Muscle layer of colon (tissue), 2 donors: ENCODE data around the gene MED15.

Experiments used
- H3K27ac ChIP-seq: one replicate; pipeline ENCODE4 v1.7.0; 2013; ENCODE audit warnings: low read depth, mild to moderate bottlenecking, low read length, moderate library complexity
- H3K27me3 ChIP-seq, 2 donors: one replicate each; pipeline ENCODE4 v1.7.0; 2013; ENCODE audit warnings: low read length in 2 of 2, mild to moderate bottlenecking in 2 of 2; ENCODE audit not compliant: insufficient read depth in 2 of 2, control insufficient read depth in 1 of 2
- H3K36me3 ChIP-seq: one replicate; pipeline ENCODE4 v1.7.0; 2013; ENCODE audit warnings: mild to moderate bottlenecking, low read length; ENCODE audit not compliant: insufficient read depth
- H3K4me1 ChIP-seq: one replicate; pipeline ENCODE4 v1.7.0; 2013; ENCODE audit warnings: mild to moderate bottlenecking, low read length; ENCODE audit not compliant: insufficient read depth
- H3K4me3 ChIP-seq, 2 donors: one replicate each; pipeline ENCODE4 v1.7.0; 2013; ENCODE audit warnings: low read length in 2 of 2, low read depth in 1 of 2, mild to moderate bottlenecking in 1 of 2, moderate library complexity in 1 of 2
- H3K9ac ChIP-seq: one replicate; pipeline ENCODE4 v1.7.0; 2013; ENCODE audit warnings: low read length
- H3K9me3 ChIP-seq: one replicate; pipeline ENCODE4 v1.7.0; 2013; ENCODE audit warnings: mild to moderate bottlenecking, low read length
- donor health status: abdominal sarcoma.
- donor health status: Adenocarcinoma of cecum.

Gene MED15

DNA sequence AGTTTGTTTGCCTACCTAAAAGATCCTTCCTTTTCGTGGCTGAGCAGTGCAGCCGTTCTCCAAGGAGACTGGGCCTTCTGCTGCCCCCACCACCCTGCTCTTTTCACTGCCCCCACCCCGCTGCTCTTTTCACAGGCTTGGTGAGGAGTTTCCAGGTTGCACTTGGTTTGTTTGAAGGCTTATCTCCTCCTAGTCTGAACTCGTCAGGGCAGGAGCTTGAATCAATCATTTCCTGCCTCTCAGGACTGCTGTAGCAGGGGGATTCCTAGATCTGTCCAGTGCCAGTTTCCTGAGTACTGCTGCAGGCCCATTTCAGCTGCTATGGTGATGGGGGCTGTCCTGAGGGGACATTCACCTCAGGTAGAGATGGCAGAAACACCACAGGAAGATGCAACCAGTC, 10.0 kb downstream of the MED15 start:
- Histone ChIP-seq H3K36me3 (peaks cover 10% of the 10 kb centered on the region), H3K9ac (no peak overlapping the region), H3K4me3 (no peak overlapping the region), H3K4me1 (peaks cover 16% of the 10 kb centered on the region), H3K27ac (no peak overlapping the region), H3K9me3 (no peaks in the 10 kb centered on the region), H3K27me3 (no peaks in the 10 kb centered on the region)

DNA sequence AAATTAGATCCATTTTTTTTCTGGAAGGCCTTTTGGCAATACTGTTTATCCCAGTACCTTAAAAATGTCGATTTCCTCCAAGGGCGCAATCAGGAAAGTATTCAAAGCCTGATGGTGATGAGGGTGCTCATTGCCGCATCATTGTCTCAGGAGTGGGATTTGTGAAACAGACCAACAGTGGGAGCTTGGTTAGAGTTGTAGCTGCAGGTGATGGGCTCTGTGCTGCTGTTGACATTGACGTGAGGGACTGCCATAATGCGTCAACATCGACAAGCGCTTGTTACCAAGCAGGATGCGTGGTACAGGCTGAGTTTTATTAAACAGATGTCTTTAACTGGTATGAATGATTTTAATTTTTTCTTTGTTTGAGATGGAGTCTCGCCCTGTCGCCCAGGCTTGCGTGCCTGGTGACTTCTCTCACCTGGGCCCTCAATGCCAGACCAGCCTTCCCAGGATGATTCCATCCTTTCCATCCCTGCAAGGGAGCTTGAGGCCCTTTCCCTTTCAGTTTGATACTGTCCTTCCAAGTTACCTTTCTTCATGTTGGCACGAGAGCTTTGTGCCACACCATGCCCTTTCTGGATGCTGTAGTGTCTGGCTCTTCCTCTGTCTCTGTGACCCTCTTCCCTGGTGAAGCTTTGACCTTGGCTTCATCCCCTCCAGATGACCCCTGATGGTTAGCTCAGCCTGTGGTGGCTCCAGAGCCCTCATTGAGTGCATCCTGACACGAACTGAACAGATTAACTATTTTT, 10.6 kb downstream of the MED15 start:
- Histone ChIP-seq H3K27ac (no peak overlapping the region), H3K9me3 (no peaks in the 10 kb centered on the region), H3K27me3 (no peaks in the 10 kb centered on the region), H3K36me3 (peaks cover 10% of the 10 kb centered on the region), H3K4me3 (no peak overlapping the region), H3K4me1 (peaks cover 22% of the 10 kb centered on the region), H3K9ac (no peak overlapping the region)

DNA sequence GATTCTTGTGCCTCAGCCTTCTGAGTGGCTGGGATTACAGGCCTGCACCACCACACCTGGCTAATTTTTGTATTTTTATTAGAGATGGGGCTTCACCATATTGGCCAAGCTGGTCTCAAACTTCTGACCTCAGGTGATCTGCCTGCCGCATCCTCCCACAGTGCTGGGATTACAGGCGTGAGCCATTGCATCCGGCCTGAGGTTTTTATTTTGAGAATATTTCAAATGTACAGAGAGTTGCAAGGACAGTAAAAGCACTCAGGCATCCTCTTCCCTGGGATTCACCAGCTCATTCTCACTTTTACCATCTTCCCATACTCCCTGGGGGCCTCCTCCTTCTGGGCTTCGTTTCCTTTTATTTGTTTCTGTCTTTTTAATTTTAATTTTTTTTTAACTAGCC, 12.1 kb downstream of the MED15 start:
- Histone ChIP-seq H3K9me3 (no peaks in the 10 kb centered on the region), H3K4me1 (peaks cover 34% of the 10 kb centered on the region), H3K9ac (no peak overlapping the region), H3K27ac (no peak overlapping the region), H3K36me3 (peaks cover 10% of the 10 kb centered on the region), H3K27me3 (no peaks in the 10 kb centered on the region), H3K4me3 (no peak overlapping the region)

DNA sequence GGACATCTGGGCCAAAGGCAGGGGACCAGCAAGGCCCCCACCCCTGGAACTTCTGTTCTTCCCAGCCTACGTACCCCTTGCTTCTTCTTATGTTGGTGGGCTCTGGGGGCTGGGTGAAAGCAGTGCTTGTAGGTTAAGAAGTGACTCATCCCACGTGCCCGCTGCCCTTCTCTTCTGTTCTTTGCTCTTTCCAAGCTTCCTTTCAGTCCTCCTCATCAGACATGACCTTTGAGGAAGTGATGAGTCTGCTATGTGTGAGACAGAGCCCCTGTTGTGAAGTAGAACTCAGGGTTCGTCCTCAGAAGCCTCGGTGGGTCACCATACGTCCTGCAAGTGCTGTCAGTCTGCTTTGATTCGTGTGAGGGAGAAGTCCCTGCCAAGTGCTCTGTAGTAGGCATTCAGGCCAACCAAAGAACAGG, 12.7 kb downstream of the MED15 start:
- Histone ChIP-seq H3K4me3 (no peak overlapping the region), H3K9ac (no peak overlapping the region), H3K27me3 (no peaks in the 10 kb centered on the region), H3K9me3 (no peaks in the 10 kb centered on the region), H3K36me3 (peaks cover 10% of the 10 kb centered on the region), H3K27ac (no peak overlapping the region), H3K4me1 (peaks cover 29% of the 10 kb centered on the region)

DNA sequence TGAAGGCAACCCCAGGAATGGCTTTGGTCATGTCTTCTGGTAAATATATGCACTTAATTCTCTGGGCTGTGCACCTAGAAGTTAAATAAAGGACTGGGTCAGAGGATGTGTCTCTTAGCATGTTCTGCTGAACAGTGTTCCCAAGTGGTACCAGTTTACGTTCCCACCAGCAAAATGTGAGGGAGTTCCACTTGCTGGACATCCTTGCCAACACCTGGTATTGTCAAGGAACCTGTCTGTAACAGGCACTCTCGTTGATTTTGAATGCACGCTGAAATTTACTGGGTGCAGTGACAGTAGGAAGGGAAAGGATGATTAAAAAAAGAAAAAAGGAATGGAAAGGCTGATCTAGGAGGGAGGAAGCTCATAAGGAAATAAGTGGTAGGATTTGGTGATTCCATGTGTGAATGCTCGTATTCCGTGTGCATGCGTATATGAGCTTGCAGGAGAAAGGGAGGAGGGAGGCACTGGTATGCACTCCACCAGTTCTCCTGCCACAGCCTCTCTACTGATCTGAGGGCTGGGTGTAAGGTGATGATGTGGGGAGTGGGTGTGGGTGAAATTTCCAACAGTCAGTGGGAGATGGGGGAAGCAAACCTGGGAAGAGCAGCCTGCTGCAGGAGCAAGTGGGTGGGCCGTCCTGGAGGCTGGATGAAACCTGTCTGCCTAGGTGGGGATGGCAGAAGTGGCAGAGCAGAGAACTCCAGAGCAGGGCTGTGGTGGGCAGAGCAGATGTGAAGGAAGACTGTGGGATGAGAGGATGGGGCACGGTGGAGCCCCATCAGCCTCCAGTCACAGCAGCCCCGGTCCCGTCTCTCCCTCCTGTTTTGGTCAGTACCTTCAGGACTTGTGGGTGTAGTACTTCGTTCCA, 15.0 kb downstream of the MED15 start:
- Histone ChIP-seq H3K27ac (no peak overlapping the region), H3K9ac (no peak overlapping the region)

DNA sequence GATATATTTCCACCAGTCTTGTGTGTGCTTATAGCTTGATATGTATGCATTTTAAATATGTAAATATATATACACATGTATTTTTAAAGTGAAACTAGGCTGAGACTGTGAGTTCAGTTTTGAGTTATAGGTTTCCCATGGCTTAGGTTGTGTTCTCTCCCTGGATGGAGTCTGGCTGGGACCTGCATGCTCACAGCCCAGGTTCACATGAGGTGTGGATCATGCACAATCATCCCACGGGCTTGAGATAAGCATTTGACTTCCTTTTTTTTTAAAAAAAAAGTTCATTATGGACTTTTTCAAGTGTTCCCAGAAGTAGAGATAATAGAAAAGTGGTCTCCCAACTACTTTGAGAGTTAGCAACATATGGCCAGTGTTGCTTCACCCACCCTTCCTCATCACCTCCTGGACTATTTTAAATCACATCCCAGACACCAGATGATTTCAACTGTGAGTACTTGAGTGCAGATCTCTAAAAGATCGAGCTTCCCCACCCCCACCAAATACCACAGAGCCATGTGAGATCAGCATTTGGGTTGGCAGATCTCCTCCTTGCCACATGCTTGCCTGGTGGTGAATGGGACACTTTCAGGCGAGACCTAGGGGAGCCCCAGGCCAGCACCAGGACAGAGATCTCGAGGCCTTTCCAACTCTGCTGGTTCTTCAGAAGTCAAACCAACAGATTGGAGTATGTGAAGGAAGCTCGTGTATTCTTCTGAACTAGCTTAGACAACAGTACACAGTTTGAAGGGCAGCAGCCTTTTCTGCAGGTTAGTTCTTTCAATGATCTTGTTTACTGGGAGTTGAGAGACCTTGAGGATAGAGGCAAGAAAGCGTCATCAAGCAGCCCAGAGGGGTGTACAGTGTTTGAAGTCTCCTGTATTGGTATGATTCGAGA, 15.9 kb downstream of the MED15 start:
- H3K4me3 ChIP-seq, result no peak overlapping the region
- H3K9ac ChIP-seq, result no peak overlapping the region
- no peaks in the 10 kb centered on the region for H3K27me3 ChIP-seq
- H3K9me3 ChIP-seq, result no peaks in the 10 kb centered on the region
- peaks cover 10% of the 10 kb centered on the region for H3K36me3 ChIP-seq
- peaks cover 35% of the 10 kb centered on the region for H3K4me1 ChIP-seq
- no peak overlapping the region for H3K27ac ChIP-seq

More for the DNA sequence above, 15.0 kb downstream of the MED15 start:
- Histone ChIP-seq H3K4me1 (peaks cover 35% of the 10 kb centered on the region), H3K36me3 (peaks cover 10% of the 10 kb centered on the region), H3K9me3 (no peaks in the 10 kb centered on the region), H3K27me3 (no peaks in the 10 kb centered on the region), H3K4me3 (no peak overlapping the region)

DNA sequence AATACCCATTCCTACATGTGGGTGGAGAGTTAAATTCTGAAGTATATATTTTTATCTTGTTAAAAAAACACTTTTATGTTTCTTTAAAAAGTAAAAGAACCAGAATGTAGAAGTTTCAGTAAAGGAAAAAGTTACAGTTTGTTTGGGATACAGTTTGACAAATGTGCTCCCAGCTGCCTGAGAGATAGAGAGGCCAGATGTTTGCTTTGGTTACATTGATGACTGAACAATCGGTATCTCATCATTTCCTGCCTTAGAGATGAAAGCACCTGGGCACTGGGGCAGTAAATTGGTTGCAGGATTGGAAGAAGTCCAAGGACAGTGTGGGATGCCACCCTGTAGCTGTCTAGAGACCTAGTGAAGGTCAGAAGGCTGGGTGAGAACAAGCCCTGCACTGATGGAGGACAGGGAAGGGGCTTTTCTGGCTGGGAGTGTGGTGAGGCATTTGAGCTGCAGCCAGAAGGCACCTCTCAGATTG, 16.6 kb downstream of the MED15 start:
- Histone ChIP-seq H3K36me3 (peaks cover 10% of the 10 kb centered on the region), H3K9me3 (no peaks in the 10 kb centered on the region), H3K27me3 (no peaks in the 10 kb centered on the region), H3K4me3 (no peak overlapping the region), H3K9ac (no peak overlapping the region), H3K4me1 (peaks cover 35% of the 10 kb centered on the region), H3K27ac (no peak overlapping the region)

DNA sequence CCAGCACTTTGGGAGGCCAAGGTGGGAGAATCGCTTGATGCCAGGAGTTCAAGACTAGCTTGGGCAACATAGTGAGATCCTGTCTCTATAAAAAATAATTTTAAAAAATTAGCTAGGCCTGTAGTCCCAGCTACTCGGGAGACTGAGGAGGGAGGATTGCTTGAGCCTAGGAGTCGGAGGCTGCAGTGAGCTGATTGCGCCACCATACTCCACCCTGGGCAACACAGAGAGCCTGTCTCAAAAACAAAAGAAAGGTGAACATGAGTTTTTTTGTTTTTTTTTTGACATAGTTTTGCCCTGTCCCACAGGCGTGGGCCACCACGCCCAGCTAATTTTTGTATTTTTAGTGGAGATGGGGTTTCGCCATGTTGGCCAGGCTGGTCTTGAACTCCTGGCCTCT, 17.6 kb downstream of the MED15 start:
- H3K9ac ChIP-seq, result no peak overlapping the region
- no peaks in the 10 kb centered on the region for H3K9me3 ChIP-seq
- H3K4me1 ChIP-seq, result peaks cover 32% of the 10 kb centered on the region
- H3K4me3 ChIP-seq, result no peak overlapping the region
- H3K36me3 ChIP-seq, result peaks cover 8% of the 10 kb centered on the region
- no peak overlapping the region for H3K27ac ChIP-seq
- no peaks in the 10 kb centered on the region for H3K27me3 ChIP-seq

DNA sequence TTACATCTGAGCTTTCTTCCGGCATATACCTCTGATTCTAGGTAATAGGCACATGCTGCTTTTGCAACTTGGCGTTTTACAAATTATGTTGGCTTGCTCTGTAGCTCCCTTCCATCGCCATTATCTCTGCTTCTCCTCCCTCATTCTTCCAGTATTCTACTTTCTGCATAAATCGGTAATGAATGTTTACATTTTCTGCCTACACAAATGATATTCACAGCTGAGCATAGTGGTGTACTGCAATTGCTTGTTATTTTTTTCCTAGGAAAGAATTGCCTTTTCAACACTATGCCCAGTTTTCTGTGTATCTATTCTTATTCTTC, 18.9 kb downstream of the MED15 start:
- Histone ChIP-seq H3K4me1 (peaks cover 43% of the 10 kb centered on the region), H3K9me3 (no peaks in the 10 kb centered on the region), H3K36me3 (no peaks in the 10 kb centered on the region), H3K27ac (no peak overlapping the region), H3K4me3 (no peak overlapping the region), H3K9ac (no peak overlapping the region), H3K27me3 (no peaks in the 10 kb centered on the region)

DNA sequence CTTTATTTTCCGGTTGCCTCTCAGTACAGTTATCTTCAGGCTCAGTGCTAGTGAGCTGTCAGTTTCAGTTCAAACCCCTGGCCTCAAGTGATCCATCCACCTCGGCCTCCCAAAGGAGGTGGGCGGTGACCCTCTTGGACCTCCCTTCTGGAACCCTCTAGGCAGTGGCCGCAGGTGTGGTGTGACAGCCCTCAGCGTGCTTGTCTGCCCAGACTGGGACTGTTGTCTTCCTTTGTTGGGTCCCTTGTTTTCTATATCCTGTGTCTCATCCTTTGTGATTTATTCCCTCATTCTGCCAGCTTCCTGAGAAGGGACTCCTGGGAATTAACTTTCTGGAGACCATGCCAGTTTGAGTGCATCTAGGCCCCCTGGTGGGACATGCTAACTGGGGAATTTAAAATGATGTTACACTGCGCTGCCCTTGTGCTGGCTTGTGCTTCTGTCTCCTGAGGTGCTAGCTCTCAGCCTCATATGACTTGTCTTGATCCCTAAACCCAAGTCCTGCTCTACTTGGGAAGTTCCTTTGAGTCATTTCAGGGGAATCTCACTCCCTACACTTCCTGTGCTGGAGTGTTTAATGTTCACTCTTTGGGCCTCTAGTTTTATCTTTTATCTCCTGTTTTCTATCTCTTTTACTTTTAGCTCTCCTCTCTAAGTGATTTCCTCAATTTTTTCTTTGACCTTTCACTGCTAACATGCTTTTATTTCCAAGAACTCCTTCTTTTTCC, 19.4 kb downstream of the MED15 start:
- Histone ChIP-seq H3K36me3 (no peaks in the 10 kb centered on the region), H3K4me3 (no peak overlapping the region), H3K27me3 (no peaks in the 10 kb centered on the region), H3K4me1 (peaks cover 48% of the 10 kb centered on the region), H3K27ac (no peak overlapping the region), H3K9ac (no peak overlapping the region), H3K9me3 (no peaks in the 10 kb centered on the region)
